Measurements from ENCODE around the gene ZNF625. TPM values are rescaled to one million over a fixed set of nuclear protein-coding genes. Genes with fewer than 3 reads are reported as not detected.

Gene ZNF625
- total RNA-seq, 3 donors from 2014 or later, result 3.1 to 8.0 (median 3.9) TPM

GRCh38 chr19:12141405-12141736 is 15.2 kb downstream of the ZNF625 start:
- peaks cover 22% of the 10 kb centered on the region for H3K9me3 ChIP-seq
- peaks cover 5% of the 10 kb centered on the region for H3K36me3 ChIP-seq (ENCODE audit: low read depth)
- no peak for ATAC-seq
- DNase-seq, result no peak
- peak; percentile 3 for TF ChIP-seq CTCF (IDR thresholded peaks at IDR 0.05)
- intact Hi-C loops (cut with DNase I, micrococcal nuclease), result loop anchor here (10.0 kb wide), 2 partner anchors 87 to 257 kb away; partner anchors contain the start of genes ZNF878 (in 2 of the 2) and ZNF69 (in 1 of the 2)
- H3K4me1 ChIP-seq (ENCODE audit: low read depth), result peaks cover 17% of the 10 kb centered on the region
- H3K4me3 ChIP-seq, result no peak overlapping the region

GRCh38 chr19:12140545-12141404 is 15.8 kb downstream of the ZNF625 start:
- TF ChIP-seq CTCF (IDR thresholded peaks at IDR 0.05), result peak; percentile 71
- peak; percentile 88 to 96 (median 91) for DNase-seq
- no peak overlapping the region for H3K4me3 ChIP-seq
- peaks cover 17% of the 10 kb centered on the region for H3K4me1 ChIP-seq (ENCODE audit: low read depth)
- peak; percentile 89 for ATAC-seq
- peaks cover 19% of the 10 kb centered on the region for H3K9me3 ChIP-seq
- intact Hi-C loops (cut with DNase I, micrococcal nuclease), result loop anchor here (10.0 kb wide), 2 partner anchors 86 to 256 kb away; partner anchors contain the start of genes ZNF878 (in 2 of the 2) and ZNF69 (in 1 of the 2)
- H3K36me3 ChIP-seq (ENCODE audit: low read depth), result peaks cover 5% of the 10 kb centered on the region

- TF ChIP-seq CTCF (IDR thresholded peaks at IDR 0.05), result no peak
- Histone ChIP-seq H3K36me3 (ENCODE audit: low read depth) (peaks cover 9% of the 10 kb centered on the region), H3K4me3 (peak within 1 kb of the TSS; percentile 91), H3K4me1 (ENCODE audit: low read depth) (peaks cover 17% of the 10 kb centered on the region), H3K9me3 (peaks cover 16% of the 10 kb centered on the region)
- DNase-seq (peak; percentile 97 to 99 (median 98)), ATAC-seq (peak; percentile 98)
- intact Hi-C loops (cut with DNase I, micrococcal nuclease), result loop anchor here (10.0 kb wide), 2 partner anchors 85 to 255 kb away; partner anchors contain the start of genes ZNF878 (in 2 of the 2) and ZNF69 (in 1 of the 2)
Observed at GRCh38 chr19:12139885-12140544, 16.5 kb downstream of the ZNF625 start, which contains the start of gene ZNF20. ZNF20 (minus strand) TSS chr19:12140350; CDS start chr19:12140182, 168 bp downstream.

- intact Hi-C loops (cut with DNase I, micrococcal nuclease), result no loop called here
- no peak for DNase-seq
Observed at GRCh38 chr19:12139269-12139668, 17.3 kb downstream of the ZNF625 start.

More at GRCh38 chr19:12139269-12139668, 17.3 kb downstream of the ZNF625 start:
- Histone ChIP-seq H3K9me3 (peaks cover 17% of the 10 kb centered on the region), H3K4me3 (no peak overlapping the region), H3K36me3 (ENCODE audit: low read depth) (peaks cover 16% of the 10 kb centered on the region), H3K4me1 (ENCODE audit: low read depth) (peaks cover 17% of the 10 kb centered on the region)
- no peak for TF ChIP-seq CTCF (IDR thresholded peaks at IDR 0.05)
- ATAC-seq, result no peak

Measured in mucosa of descending colon (tissue), 3 donors.